Right atrium auricular region (tissue), 2 donors: Measurements from ENCODE around the gene HIPK2. TPM values are rescaled to one million over a fixed set of nuclear protein-coding genes. Genes with fewer than 3 reads are reported as not detected.

ENCODE experiments used
- DNase-seq: peaks from one replicate; pipeline ENCODE4 v3.0.0-alpha.2; 2019; ENCODE audit warnings: low spot score
- H3K27ac ChIP-seq, 2 donors: fragments of 200-600 bp; sonication (generic); 1 replicate in 1 of 2; 2 replicates in 1 of 2; pipeline ENCODE4 v1.5.1; 2016 to 2019
- H3K27me3 ChIP-seq, 2 donors: fragments of 200-600 bp; sonication (generic); one replicate each; pipeline versions ENCODE4 v1.5.1 to v1.6.0; 2017 to 2019
- H3K36me3 ChIP-seq: fragments of 200-600 bp; sonication (generic); one replicate; pipeline ENCODE4 v1.5.1; 2016
- H3K4me1 ChIP-seq, 2 donors: fragments of 200-600 bp; sonication (generic); one replicate each; pipeline versions ENCODE4 v1.5.1 to v1.6.0; 2017 to 2019
- H3K4me3 ChIP-seq, 2 donors: fragments of 200-600 bp; sonication (generic); 1 replicate in 1 of 2; 2 replicates in 1 of 2; pipeline ENCODE4 v1.5.1; 2017 to 2019; ENCODE audit warnings: mild to moderate bottlenecking in 1 of 2, moderate library complexity in 1 of 2
- H3K9me3 ChIP-seq, 2 donors: fragments of 200-600 bp; sonication (generic); one replicate each; pipeline ENCODE4 v1.5.1; 2019
- CTCF ChIP-seq, 2 donors: fragments of 200-600 bp; sonication (generic); IDR thresholded peaks; one replicate each; pipeline ENCODE4 v1.5.1; 2019; ENCODE audit warnings: antibody characterized with exemption in 2 of 2
- total RNA-seq, 2 donors: library from RNA; depleted of rRNA; stranded (reverse); fragments of >200 nt; gene quantifications; one replicate each; pipeline ENCODE4 v1.1.0, GENCODE V29; 2016

The HIPK2 gene
- total RNA-seq, 2 donors from 2014 or later, result 87.0 to 131 TPM

- no peak overlapping the region for H3K4me3 ChIP-seq
- H3K27me3 ChIP-seq, result no peaks in the 10 kb centered on the region
- H3K4me1 ChIP-seq, result peaks cover 0 to 67% of the 10 kb centered on the region in 2 donors
- H3K36me3 ChIP-seq, result peaks cover 4% of the 10 kb centered on the region
- DNase-seq, result no peak
- H3K27ac ChIP-seq, result peak overlapping the region; percentile 75 to 82
- no peaks in the 10 kb centered on the region for H3K9me3 ChIP-seq
- no peak for TF ChIP-seq CTCF (IDR thresholded peaks at IDR 0.05)
Observed at GRCh38 chr7:139647814-139648390, 129.9 kb downstream of the HIPK2 start.

GRCh38 chr7:139647085-139647484, 130.7 kb downstream of the HIPK2 start:
- no peak for TF ChIP-seq CTCF (IDR thresholded peaks at IDR 0.05)
- peak overlapping the region; percentile 75 to 82 for H3K27ac ChIP-seq
- no peaks in the 10 kb centered on the region for H3K27me3 ChIP-seq
- DNase-seq, result no peak
- peaks cover 0 to 61% of the 10 kb centered on the region in 2 donors for H3K4me1 ChIP-seq
- no peak overlapping the region for H3K4me3 ChIP-seq
- peaks cover 4% of the 10 kb centered on the region for H3K36me3 ChIP-seq
- no peaks in the 10 kb centered on the region for H3K9me3 ChIP-seq

GRCh38 chr7:139646566-139646965, 131.2 kb downstream of the HIPK2 start:
- TF ChIP-seq CTCF (IDR thresholded peaks at IDR 0.05), result no peak
- no peaks in the 10 kb centered on the region for H3K9me3 ChIP-seq
- no peaks in the 10 kb centered on the region for H3K27me3 ChIP-seq
- H3K4me3 ChIP-seq, result no peak overlapping the region
- DNase-seq, result no peak
- H3K36me3 ChIP-seq, result peaks cover 4% of the 10 kb centered on the region
- peak overlapping the region; percentile 75 to 82 for H3K27ac ChIP-seq
- H3K4me1 ChIP-seq, result peaks cover 0 to 56% of the 10 kb centered on the region in 2 donors

GRCh38 chr7:139645572-139646523, 131.9 kb downstream of the HIPK2 start:
- Histone ChIP-seq H3K27ac (peak overlapping the region in 1 of 2 donors; percentile 75), H3K36me3 (peaks cover 4% of the 10 kb centered on the region), H3K4me3 (no peak overlapping the region), H3K27me3 (no peaks in the 10 kb centered on the region), H3K4me1 (peaks cover 0 to 49% of the 10 kb centered on the region in 2 donors), H3K9me3 (no peaks in the 10 kb centered on the region)
- peak; percentile 91 for DNase-seq
- TF ChIP-seq CTCF (IDR thresholded peaks at IDR 0.05), result peak; percentile 73 to 93

- peaks cover 0 to 43% of the 10 kb centered on the region in 2 donors for H3K4me1 ChIP-seq
- DNase-seq, result no peak
- H3K4me3 ChIP-seq, result no peak overlapping the region
- H3K9me3 ChIP-seq, result no peaks in the 10 kb centered on the region
- H3K27me3 ChIP-seq, result no peaks in the 10 kb centered on the region
- peaks cover 4% of the 10 kb centered on the region for H3K36me3 ChIP-seq
- no peak for TF ChIP-seq CTCF (IDR thresholded peaks at IDR 0.05)
- no peak overlapping the region for H3K27ac ChIP-seq
Observed at GRCh38 chr7:139643951-139644585, 133.7 kb downstream of the HIPK2 start.
